Measurements from ENCODE around the gene OGFR. TPM values are rescaled to one million over a fixed set of nuclear protein-coding genes. Genes with fewer than 3 reads are reported as not detected.

OGFR gene
- total and polyA plus RNA-seq, 2 donors (not counting 3 experiments of a cell fraction or from before 2014, with no cell fraction given), result 30.8 to 44.0 TPM

DNA sequence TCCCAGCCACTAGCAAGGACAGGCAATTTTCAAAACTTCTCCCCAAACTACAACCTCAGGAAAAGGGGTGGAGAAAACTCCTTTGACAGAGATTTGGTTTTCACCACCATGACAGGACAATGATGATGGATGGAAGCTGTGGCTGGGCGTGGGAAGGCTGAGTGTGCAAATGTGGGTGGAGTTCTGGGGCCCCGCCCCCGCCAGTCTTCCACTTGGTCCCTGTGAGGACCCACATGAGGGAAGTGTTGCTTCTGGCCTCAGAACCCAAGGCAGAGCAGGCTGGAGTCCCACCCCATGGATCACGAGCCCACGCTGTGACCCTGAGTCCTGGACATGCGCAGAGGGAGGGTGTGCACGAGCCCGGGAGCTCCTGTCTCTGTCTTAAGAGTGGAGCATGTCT, 29.9 kb upstream of the OGFR start:
- no peak overlapping the region for H3K27ac ChIP-seq (ENCODE audit: insufficient read depth, low read depth, low read length)
- H3K9me1 ChIP-seq (replicated peaks; ENCODE audit: control insufficient read depth, extremely low read depth, insufficient read depth, low read length), result no peaks in the 10 kb centered on the region
- DNase-seq (ENCODE audit: low read depth, low spot score) (no peak), FAIRE-seq (no peak)
- ChIA-PET CTCF (no interaction called here), POLR2A (no interaction called here)
- TF ChIP-seq GATA2 (IDR thresholded peaks at IDR 0.05; ENCODE audit: insufficient read depth, insufficient read length, low read depth, low read length) (no peak), EZH2 (IDR thresholded peaks at IDR 0.05; ENCODE audit: borderline replicate concordance, low read depth, low read length, severe bottlenecking) (no peak), JUN (IDR thresholded peaks at IDR 0.05; ENCODE audit: borderline replicate concordance, insufficient read depth, insufficient read length, low read depth) (no peak), POLR2A (IDR thresholded peaks at IDR 0.05; ENCODE audit: low read depth, low read length) (no peak), FOS (IDR thresholded peaks at IDR 0.05; ENCODE audit: borderline replicate concordance, insufficient read depth, low read length) (no peak), MYC (IDR thresholded peaks at IDR 0.05; ENCODE audit: low read depth, low read length) (no peak), POLR2AphosphoS5 (IDR thresholded peaks at IDR 0.05; ENCODE audit: insufficient read depth, low read depth, low read length) (no peak)
- TF ChIP-seq, protein P1, sequence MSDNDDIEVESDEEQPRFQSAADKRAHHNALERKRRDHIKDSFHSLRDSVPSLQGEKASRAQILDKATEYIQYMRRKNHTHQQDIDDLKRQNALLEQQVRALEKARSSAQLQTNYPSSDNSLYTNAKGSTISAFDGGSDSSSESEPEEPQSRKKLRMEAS (IDR thresholded peaks at IDR 0.05; ENCODE audit: insufficient read depth, insufficient read length), result no peak
- TF ChIP-seq, protein P2, sequence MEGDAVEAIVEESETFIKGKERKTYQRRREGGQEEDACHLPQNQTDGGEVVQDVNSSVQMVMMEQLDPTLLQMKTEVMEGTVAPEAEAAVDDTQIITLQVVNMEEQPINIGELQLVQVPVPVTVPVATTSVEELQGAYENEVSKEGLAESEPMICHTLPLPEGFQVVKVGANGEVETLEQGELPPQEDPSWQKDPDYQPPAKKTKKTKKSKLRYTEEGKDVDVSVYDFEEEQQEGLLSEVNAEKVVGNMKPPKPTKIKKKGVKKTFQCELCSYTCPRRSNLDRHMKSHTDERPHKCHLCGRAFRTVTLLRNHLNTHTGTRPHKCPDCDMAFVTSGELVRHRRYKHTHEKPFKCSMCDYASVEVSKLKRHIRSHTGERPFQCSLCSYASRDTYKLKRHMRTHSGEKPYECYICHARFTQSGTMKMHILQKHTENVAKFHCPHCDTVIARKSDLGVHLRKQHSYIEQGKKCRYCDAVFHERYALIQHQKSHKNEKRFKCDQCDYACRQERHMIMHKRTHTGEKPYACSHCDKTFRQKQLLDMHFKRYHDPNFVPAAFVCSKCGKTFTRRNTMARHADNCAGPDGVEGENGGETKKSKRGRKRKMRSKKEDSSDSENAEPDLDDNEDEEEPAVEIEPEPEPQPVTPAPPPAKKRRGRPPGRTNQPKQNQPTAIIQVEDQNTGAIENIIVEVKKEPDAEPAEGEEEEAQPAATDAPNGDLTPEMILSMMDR (IDR thresholded peaks at IDR 0.05; ENCODE audit: extremely low read depth in 1 of 2, insufficient read depth in 1 of 2, low read depth in 1 of 2, low read length in 2 of 2), result no peak
- dilution Hi-C loops (cut with MboI; ENCODE audit: extremely low pct_ligation_motif_present, low sequenced_read_pairs) (no loop called here), intact Hi-C loops (cut with micrococcal nuclease) (no loop called here)
- no peaks in the 10 kb centered on the region for H3K9me3 ChIP-seq (replicated peaks; ENCODE audit: control insufficient read depth, insufficient read depth, low read length)
- no peaks in the 10 kb centered on the region for H4K20me1 ChIP-seq (replicated peaks; ENCODE audit: control insufficient read depth, extremely low read depth, insufficient read depth, low read length)
- no peak overlapping the region for H3K4me2 ChIP-seq (ENCODE audit: insufficient read depth, low read length)
- peaks cover 11% of the 10 kb centered on the region for H3K4me1 ChIP-seq (ENCODE audit: control insufficient read depth, extremely low read depth, insufficient read depth, low read length)
- no peaks in the 10 kb centered on the region for H3K27me3 ChIP-seq (ENCODE audit: control insufficient read depth in 2 of 2, insufficient read depth in 2 of 2, low read length in 2 of 2)
- no peaks in the 10 kb centered on the region for H3K79me2 ChIP-seq (ENCODE audit: control insufficient read depth, insufficient read depth, low read length)
- H3K36me3 ChIP-seq (ENCODE audit: control insufficient read depth in 2 of 2, extremely low read depth in 1 of 2, insufficient read depth in 2 of 2, low read length in 2 of 2), result no peaks in the 10 kb centered on the region
- H2AFZ ChIP-seq (ENCODE audit: low read depth, low read length), result no peak overlapping the region
- H3K4me3 ChIP-seq (replicated peaks in 1 of 3; ENCODE audit: insufficient read depth in 1 of 3, low read depth in 1 of 3, low read length in 3 of 3), result no peak overlapping the region
- no TSS peak for BruUV-seq (replicated peaks)
- H3K9ac ChIP-seq (replicated peaks; ENCODE audit: extremely low read depth, insufficient read depth, low read length), result no peak overlapping the region
